Measurements from ENCODE around the gene NCOA6.

GRCh38 chr20:34781220-34781619 is 44.2 kb downstream of the NCOA6 start:
- TF ChIP-seq EZH2 (IDR thresholded peaks at IDR 0.05; ENCODE audit: borderline replicate concordance, insufficient read depth, low read depth, low read length, poor library complexity, severe bottlenecking) = no peak
- TF ChIP-seq CTCF (IDR thresholded peaks at IDR 0.05) = no peak

Measured in B cell (primary cell).